ENCODE measurements around the gene UBXN10.

The UBXN10 gene

DNA sequence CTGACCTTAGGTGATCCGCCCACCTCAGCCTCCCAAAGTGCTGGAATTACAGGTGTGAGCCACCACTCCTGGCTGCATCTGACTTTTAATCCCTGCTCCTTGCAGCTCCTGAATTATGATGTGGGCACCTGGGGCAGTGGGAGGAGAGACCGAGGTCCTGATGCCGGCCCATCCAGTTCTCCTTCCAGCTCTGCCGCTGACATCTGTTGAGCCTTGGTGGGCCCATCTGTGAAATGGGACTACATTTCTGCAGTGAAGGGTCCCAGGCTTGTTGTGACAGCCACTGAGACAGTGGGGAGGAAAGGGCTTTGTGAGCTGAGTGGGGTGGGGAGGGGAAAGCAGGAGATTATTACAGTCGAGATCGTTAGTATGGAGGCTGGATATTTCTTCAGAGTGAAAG, 34.9 kb upstream of the UBXN10 start:
- peak in 2 of 10 donors; percentile 1 to 21 for DNase-seq
- intact Hi-C loops (cut with DNase I): loop anchor here (10.0 kb wide), 1 partner anchor 176 kb away; the partner anchor contains the start of gene PLA2G2A

DNA sequence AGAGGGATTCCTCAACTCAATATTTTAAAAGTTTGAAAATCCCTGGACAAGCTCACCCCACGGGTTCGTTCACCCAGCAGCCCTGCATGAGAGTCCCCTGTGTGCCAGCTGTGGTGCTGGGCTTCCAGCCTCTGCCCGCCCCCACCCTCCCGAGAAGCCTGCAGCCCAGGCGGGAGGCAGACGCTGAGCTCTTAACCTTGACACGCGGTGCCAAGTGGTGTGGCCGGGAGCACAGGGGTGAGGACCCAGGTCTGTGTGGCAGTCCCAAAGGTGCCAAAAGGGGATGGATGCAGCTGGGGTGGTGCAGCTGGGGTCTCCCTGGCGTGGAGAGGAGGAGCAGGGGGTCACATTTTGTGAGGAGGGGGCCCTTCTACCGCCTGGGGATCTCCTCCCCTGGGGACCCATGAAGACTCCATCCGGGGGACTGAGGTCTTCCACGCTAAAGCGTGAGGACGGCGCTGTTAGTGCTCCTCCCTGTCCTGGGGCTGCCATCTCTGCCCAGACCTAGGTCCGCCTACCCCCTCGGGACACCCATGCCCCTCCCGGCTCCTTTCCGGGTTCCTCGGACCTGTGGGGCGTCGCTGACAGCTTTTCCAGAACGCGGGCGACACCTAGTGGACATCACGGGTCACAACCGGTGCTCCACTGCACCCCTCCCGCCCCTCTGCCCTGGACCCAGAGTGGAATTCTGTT, 33.8 kb upstream of the UBXN10 start:
- peak; percentile 65 to 97 (median 82) for DNase-seq
- intact Hi-C loops (cut with DNase I): loop anchor here (1.0 to 10.0 kb wide), 2 partner anchors 177 to 234 kb away; partner anchors contain the start of gene PLA2G2A

DNA sequence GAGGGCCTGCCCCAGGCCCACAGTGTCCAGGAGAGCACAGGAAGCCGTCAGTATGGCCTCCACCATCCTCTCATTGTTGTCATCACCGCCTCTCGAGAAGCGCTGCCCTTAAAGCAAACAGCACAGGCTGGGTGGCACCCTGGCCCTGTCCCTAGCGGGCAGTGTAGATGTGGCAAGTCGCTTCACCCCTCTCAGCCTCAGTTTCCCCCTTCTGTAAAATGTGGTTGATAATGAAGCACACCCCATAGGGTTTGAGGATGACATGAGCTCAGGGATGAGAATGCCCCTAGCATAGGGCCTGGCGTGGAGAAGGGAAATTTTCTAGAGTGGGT, 33.3 kb upstream of the UBXN10 start:
- intact Hi-C loops (cut with DNase I): loop anchor here (1.0 to 10.0 kb wide), 2 partner anchors 178 to 234 kb away; partner anchors contain the start of gene PLA2G2A
- no peak for DNase-seq

DNA sequence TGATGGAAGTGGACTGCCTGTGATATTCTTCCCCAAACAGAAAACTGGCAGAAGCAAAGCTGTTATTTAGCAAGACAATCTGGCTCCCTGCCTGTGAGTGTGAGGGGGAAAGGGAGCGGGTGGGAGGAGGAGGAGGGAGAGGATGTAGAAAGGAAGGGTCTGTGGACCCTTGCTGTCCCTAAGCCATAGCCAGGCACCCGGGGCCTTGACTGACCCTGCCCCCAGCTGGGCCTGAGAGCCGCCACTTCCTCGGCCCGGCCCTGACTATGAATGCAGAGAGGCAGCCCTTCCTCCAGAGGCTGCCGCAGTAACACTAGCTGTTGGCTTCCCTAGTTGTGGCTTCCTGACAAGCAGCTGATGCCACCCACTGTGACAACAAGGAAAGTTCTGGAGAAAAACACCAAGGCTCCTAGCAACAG, 32.9 kb upstream of the UBXN10 start:
- intact Hi-C loops (cut with DNase I): loop anchor here (1.0 to 10.0 kb wide), 2 partner anchors 178 to 235 kb away; partner anchors contain the start of gene PLA2G2A
- DNase-seq: peak in 8 of 10 donors; percentile 30 to 93 (median 60)

- intact Hi-C loops (cut with DNase I): loop anchor here (10.0 kb wide), 1 partner anchor 180 kb away; the partner anchor contains the start of gene PLA2G2A
- DNase-seq: peak in 3 of 10 donors; percentile 6 to 59 (median 12)
Observed at GRCh38 chr1:20154301-20154831, 31.5 kb upstream of the UBXN10 start.

- intact Hi-C loops (cut with DNase I): loop anchor here (10.0 kb wide), 1 partner anchor 184 kb away; the partner anchor contains the start of gene PLA2G2A
- DNase-seq: peak in 1 of 10 donors; percentile 44
Observed at GRCh38 chr1:20158358-20159070, 27.4 kb upstream of the UBXN10 start.

GRCh38 chr1:20160034-20160433, 25.9 kb upstream of the UBXN10 start:
- intact Hi-C loops (cut with DNase I): no loop called here
- no peak for DNase-seq

- intact Hi-C loops (cut with DNase I): no loop called here
Observed at GRCh38 chr1:20164694-20165202, 21.1 kb upstream of the UBXN10 start.

DNA sequence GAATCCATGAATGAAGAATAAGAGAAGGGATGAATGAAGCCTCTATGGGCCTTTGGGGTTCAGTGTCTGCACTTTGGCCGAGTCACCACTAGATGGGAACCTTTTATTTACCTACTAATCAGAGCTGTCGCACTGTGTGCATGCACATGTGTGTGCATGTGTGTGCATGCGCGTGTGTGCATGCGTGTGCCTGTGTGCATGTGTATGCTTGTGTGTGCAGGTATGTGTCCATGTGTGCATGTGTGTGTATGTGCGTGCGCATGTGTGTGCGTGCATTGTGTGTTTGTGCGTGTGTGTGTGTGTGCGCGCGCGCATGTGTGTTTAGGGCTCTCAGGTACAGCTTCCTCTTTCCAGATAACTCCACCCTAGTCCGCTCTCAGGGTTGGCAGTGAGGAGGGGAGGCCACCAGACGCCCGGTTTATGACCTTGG, 20.4 kb upstream of the UBXN10 start:
- peak in 1 of 10 donors; percentile 80 for DNase-seq
- intact Hi-C loops (cut with DNase I): no loop called here

More at GRCh38 chr1:20164694-20165202, 21.1 kb upstream of the UBXN10 start:
- DNase-seq: peak in 1 of 10 donors; percentile 86

DNA sequence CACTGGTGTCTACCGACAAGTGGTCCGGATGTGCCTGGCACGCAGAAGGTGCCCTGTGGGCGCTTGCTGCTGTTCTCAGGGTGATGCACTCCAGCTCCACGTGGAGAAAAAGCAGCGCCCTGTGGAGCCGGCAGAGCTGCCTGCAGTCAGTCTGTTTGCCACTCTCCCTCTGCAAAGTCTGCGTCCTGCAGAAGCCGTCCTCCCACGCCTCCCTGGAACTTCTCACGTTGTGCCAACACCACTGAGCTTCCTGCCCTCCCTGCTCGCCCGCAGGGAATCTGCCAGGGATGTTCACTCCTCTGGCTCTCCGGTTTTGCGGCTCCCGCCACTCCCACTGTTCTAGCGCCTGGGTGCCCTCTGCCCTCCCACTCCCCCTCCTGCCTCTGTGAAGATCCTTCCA, 19.8 kb upstream of the UBXN10 start:
- intact Hi-C loops (cut with DNase I): no loop called here
- DNase-seq: peak in 8 of 10 donors; percentile 63 to 95 (median 76)

DNA sequence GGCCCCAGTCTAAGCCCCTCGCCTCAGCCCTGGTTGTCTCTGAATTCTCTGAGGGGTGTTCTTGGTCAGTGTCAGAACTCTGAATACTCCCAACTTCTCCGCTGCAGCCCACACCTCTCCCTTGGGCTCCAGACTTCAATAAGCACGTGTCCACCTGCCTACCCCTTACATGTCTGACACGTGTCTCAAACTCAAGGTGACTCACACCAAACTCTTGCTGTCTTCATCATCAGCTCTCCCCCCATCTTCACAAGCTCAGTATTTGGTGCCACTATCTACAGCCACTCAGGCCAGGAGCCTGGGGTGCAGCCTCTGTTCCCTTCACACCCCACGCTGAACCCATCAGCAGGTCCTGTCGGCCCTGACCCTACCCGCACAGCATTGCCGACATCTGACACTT, 18.8 kb upstream of the UBXN10 start:
- intact Hi-C loops (cut with DNase I): no loop called here
- peak in 1 of 10 donors; percentile 62 for DNase-seq

GRCh38 chr1:20168564-20169491, 17.1 kb upstream of the UBXN10 start:
- intact Hi-C loops (cut with DNase I): no loop called here
- peak in 7 of 10 donors; percentile 46 to 91 (median 66) for DNase-seq

DNA sequence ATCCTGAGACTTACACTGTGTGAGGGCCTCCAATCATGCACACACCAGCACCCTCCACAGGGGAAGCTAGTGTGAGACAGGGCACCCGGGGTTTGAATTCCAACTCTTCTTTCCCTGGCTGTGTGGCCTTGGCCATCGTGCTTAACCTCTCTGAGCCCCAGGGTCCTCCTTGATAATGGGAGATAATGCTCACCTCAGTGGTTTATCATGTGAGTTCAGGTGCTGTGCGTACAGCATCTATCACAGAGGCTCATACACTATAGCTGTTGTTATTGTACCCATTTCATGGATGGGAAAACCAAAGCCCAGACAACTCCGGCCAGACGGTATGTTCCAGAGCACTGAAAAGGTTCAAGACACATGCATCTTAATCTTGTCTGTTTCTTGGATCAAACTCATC, 16.0 kb upstream of the UBXN10 start:
- peak in 1 of 10 donors; percentile 30 for DNase-seq
- intact Hi-C loops (cut with DNase I): no loop called here

DNA sequence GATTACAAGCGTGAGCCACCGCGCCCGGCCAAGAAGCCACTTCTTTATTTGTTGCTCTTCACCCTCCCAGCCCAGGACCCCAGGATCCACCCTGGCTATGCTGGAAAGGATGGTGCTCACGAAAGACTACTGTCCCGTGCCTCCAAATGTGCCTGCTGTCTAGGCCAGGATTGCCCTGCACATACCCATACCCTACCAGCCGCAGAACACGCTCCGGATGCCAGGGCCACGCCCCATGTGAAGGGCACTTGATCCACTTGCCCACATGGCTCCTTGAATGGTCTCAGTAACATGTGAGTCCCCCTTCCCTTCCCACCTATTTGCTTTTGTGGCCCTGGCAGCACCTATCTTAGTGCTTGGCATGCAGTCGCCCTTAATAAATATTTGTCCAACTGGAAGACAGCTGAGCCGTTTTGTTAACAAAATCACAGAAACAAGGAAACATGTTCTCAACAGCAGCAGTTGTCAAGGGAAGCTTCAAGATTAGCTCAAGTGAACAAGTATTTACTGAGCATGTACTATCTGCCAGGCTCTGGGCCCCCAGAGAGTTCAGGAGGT, 13.8 kb upstream of the UBXN10 start:
- intact Hi-C loops (cut with DNase I): no loop called here

DNA sequence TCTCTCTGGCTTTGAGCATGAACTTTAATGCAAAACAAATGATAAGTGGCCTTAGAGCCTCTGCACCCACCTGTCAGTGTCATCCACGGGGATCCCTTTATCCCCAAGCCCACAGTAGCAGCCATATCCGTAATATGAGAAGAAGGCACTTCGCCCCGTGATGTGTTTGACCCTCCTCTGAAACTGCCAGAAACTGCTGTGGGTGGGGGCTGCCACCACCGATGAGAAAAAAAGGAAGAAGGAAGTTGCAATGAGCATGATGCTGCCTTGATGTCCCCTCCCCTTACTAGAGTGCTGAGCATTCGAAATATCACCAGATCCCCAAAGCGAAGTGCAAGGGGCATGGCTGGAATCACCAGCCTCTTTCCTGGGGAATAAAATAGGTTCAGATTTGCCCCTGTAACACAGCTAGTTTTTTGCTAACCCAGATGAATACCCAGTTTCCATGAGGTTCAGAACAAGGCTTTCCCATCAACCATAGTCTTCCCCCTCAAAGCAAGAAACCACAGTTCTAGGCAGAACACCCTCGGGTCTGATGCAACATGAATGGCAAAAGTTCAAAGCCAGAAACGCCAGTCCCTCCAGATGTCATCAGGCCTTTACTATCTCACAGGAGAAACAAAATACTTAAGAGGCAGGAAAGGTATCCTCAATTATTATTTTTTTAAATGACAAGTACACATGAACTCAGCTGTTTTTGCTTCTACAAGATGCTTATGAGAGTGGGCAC, 10.8 kb upstream of the UBXN10 start:
- peak in 1 of 10 donors; percentile 77 for DNase-seq
- intact Hi-C loops (cut with DNase I): no loop called here

More for the DNA sequence above, 13.8 kb upstream of the UBXN10 start:
- peak in 1 of 10 donors; percentile 82 for DNase-seq

GRCh38 chr1:20178634-20179370, 7.1 kb upstream of the UBXN10 start:
- peak in 1 of 10 donors; percentile 74 for DNase-seq

DNA sequence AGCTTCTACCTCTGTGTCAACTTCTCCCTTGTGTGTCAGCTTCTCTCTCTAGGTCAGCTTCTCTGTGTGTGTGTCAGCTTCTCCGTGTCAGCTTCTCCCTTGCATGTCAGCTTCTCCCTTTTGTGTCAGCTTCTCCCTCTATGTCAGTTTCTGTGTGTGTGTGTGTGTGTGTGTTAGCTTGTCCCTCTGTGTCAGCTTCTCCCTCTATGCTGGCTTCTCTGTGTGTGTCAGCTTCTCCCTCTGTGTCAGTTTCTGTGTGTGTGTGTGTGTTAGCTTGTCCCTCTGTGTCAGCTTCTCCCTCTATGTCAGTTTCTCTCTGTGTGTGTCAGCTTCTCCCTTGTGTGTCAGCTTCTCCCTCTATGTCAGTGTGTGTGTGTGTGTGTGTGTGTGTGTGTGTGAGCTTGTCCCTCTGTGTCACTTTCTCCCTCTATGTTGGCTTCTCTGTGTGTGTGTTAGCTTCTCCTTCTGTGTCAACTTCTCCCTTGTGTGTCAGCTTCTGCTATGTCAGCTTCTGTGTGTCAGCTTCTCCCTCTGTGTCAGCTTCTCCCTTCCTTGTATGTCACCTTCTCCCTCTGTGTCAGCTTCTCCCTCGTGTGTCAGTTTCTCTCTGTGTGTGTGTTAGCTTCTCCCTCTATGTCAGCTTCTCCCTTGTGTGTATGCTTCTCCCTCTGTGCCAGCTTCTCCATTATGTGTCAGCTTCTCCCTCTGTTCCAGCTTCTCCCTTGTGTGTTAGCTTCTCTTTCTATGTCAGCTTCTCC, 6.3 kb upstream of the UBXN10 start:
- DNase-seq: no peak

More at GRCh38 chr1:20178634-20179370, 7.1 kb upstream of the UBXN10 start:
- intact Hi-C loops (cut with DNase I): no loop called here

More for the DNA sequence above, 6.3 kb upstream of the UBXN10 start:
- intact Hi-C loops (cut with DNase I): no loop called here

All from posterior cingulate gyrus (tissue), 11 donors.